GM13977 (cell line): ENCODE data around the gene ZNF169.
"Not testable (repeated sequence)": the region's sequence is repeated elsewhere in the genome, so short reads cannot be mapped to it uniquely, and the experiment has no call there.

Source experiments
- DNase-seq: peaks from one replicate; pipeline ENCODE4 v3.0.0; 2012; ENCODE audit warnings: low spot score
- CTCF ChIP-seq: IDR thresholded peaks from 2 replicates; pipeline ENCODE4 v1.5.1; 2012; ENCODE audit warnings: mild to moderate bottlenecking, control low read depth; ENCODE audit not compliant: insufficient read depth; ENCODE audit errors: extremely low read depth, missing control alignments
- in situ Hi-C: fragments of 300-500 bp; cut with MboI; formaldehyde crosslinking; loops from one replicate; pipeline ENCODE4 v1.12.0; 2022; ENCODE audit warnings: low sequenced_read_pairs, low pct_unique_long_range_greater_than_20kb, mixed read lengths, inconsistent platforms; ENCODE audit not compliant: unreplicated experiment

Gene ZNF169

GRCh38 chr9:94259077-94259862 lies at the start of gene ZNF169:
Gene ZNF169 (plus strand): TSS chr9:94259298. CDS start chr9:94278813, 19,515 bp downstream.
- TF ChIP-seq CTCF: no peak
- in situ Hi-C loops: no loop called here
- peak; percentile 94 for DNase-seq

DNA sequence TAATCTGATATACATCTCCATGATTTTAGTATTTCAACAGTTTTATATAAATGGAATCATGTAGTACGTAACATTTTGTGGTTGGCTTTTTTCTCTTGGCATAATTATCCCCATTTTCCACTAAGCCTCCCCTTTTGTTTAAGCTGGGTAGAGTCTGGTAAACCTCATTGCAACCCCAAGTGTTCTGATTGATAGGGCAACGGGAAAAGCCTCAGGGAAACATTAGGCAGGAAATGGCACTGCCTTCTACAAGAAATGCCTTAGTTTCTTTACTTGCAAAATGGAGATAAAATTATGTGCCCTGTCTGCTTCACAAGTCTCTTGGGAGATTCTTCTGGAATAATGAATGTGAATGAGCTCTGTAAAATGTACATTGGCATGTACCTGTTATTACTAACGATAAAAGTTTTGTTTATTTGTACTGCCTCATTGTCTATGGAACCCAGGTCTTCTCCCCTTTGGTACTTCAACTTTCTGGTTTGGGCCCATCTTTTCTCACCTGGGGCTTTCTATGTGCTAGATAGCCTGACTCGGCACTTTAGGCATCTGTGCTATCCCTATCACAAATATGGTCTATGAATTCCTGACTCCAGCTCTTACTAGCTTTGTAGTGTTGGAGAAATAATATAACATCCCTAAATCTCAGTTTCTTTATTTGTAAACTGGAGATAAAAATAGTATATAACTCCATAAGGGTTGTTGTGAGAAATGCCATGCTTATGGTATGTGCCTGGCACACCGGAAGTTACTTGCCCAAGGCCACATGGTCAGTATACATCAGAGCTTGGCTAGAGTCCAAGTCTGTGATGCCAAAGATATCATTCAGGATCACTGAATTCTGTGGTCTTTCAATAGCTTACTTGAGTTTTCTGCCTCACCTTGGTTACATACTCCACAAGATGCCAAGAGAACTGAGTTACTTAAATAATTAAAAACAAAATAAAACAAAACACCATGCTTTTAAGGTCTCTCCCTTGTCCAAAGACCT lies 48.2 kb upstream of the ZNF169 start:
- DNase-seq: no peak
- in situ Hi-C loops: no loop called here
- no peak for TF ChIP-seq CTCF

DNA sequence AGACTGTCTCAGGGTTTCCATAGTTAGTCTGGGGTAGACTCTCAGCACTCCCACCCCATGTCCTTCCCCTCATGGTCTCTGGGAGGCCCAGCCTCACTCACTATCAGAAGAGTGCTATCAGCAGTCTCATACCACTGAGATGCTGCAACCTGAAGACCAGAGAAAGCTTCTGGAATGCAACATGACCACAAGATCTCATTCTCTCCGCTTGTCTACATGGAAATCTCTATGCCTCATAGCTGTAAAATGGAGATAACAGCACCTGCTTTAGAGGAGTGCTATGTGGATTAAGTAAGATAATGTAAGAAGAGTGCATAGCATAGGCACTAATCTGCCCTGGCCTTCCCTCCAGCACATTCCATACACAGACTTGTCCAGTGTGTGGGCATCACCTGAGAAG lies 47.0 kb upstream of the ZNF169 start:
- in situ Hi-C loops: no loop called here
- no peak for DNase-seq
- no peak for TF ChIP-seq CTCF

GRCh38 chr9:94212531-94212930 lies 46.6 kb upstream of the ZNF169 start:
- DNase-seq: no peak
- no peak for TF ChIP-seq CTCF
- in situ Hi-C loops: no loop called here

DNA sequence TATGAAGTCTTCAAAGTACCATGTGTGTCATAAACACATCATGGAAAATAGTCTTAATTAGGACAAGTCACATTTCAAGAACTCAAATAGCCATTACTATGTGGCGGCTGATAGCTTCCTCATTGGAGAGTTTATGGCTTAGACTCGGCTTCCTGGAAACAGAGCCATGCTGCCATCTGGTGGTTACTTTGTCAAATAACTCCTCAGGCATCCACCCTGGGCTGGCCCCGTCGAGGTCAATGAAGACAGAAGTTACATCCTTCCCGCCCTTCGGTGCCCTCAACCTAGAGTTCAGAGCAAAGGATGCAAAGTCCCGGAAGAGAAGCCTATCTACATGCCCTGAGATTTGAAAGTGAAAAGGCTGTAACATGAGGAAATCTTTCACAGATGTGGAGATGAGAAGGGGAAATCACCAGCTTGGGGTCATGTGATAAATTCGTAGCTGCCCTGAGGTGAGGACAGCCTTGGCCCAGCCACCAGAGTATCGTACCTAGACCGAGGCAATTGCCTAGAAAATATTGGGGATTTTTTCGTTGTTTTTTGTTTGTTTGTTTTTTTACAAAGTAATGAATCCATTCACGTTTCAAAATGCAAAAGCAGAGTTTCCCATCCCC lies 45.5 kb upstream of the ZNF169 start:
- peak; percentile 71 for TF ChIP-seq CTCF
- peak; percentile 82 for DNase-seq
- in situ Hi-C loops: no loop called here

DNA sequence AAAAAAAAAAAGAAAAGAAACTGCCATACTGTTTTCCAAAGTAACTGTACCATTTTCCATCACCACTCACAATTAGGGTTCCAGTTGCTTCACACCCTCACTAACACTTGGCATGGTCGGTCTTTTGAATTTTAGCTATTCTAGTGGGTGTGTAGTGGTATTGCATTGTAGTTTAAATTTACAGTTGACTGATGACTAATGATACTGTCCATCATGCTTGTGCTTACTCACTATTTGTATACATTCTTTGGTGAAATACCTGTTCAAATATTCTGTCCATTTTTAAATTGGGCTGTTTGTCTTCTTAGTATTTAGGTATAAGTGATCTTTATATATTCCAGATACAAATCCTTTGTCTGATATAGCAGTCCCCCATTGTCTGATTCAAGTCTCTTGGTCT lies 36.2 kb upstream of the ZNF169 start:
- no peak for DNase-seq
- in situ Hi-C loops: no loop called here
- no peak for TF ChIP-seq CTCF

GRCh38 chr9:94225413-94225812 lies 33.7 kb upstream of the ZNF169 start:
- DNase-seq, in situ Hi-C loops: not testable (repeated sequence)
